GM21737 (cell line): Measurements from ENCODE around the gene RNU6-1.
A peak's percentile ranks its signal among the peaks of the same experiment; 100 is the strongest.

Experiments used
- ATAC-seq: cut with Tn5 transposase; IDR thresholded peaks from one replicate; pipeline ENCODE4 v1.9.1; 2021; ENCODE audit warnings: mild to moderate bottlenecking, moderate library complexity; ENCODE audit not compliant: unreplicated experiment

Gene RNU6-1

GRCh38 chr15:67839929-67840748 lies at the start of gene RNU6-1:
Gene RNU6-1, minus strand, starts transcription at chr15:67840045.
- peak; percentile 78 for ATAC-seq

- ATAC-seq, result no peak
Observed at GRCh38 chr15:67887776-67888175, 47.9 kb upstream of the RNU6-1 start.

GRCh38 chr15:67885861-67886260 lies 46.0 kb upstream of the RNU6-1 start:
- no peak for ATAC-seq

- ATAC-seq, result no peak
Observed at GRCh38 chr15:67885175-67885523, 45.3 kb upstream of the RNU6-1 start.

- no peak for ATAC-seq
Observed at GRCh38 chr15:67884514-67885174, 44.8 kb upstream of the RNU6-1 start.

GRCh38 chr15:67884009-67884408 lies 44.2 kb upstream of the RNU6-1 start:
- ATAC-seq, result no peak

- ATAC-seq, result no peak
Observed at GRCh38 chr15:67883234-67883773, 43.5 kb upstream of the RNU6-1 start.

GRCh38 chr15:67882487-67883233 lies 42.8 kb upstream of the RNU6-1 start:
- ATAC-seq, result no peak

GRCh38 chr15:67880651-67881182 lies 40.9 kb upstream of the RNU6-1 start:
- no peak for ATAC-seq

GRCh38 chr15:67879440-67880129 lies 39.7 kb upstream of the RNU6-1 start:
- ATAC-seq, result no peak

GRCh38 chr15:67878712-67879206 lies 38.9 kb upstream of the RNU6-1 start:
- no peak for ATAC-seq

GRCh38 chr15:67873777-67874176 lies 33.9 kb upstream of the RNU6-1 start:
- ATAC-seq, result no peak

- no peak for ATAC-seq
Observed at GRCh38 chr15:67870868-67871408, 31.1 kb upstream of the RNU6-1 start.

GRCh38 chr15:67869701-67870100 lies 29.9 kb upstream of the RNU6-1 start:
- no peak for ATAC-seq

GRCh38 chr15:67865766-67866165 lies 25.9 kb upstream of the RNU6-1 start:
- ATAC-seq, result no peak

- ATAC-seq, result no peak
Observed at GRCh38 chr15:67865331-67865730, 25.5 kb upstream of the RNU6-1 start.

GRCh38 chr15:67863442-67863987 lies 23.7 kb upstream of the RNU6-1 start:
- peak; percentile 68 for ATAC-seq

- peak; percentile 24 for ATAC-seq
Observed at GRCh38 chr15:67862750-67863441, 23.1 kb upstream of the RNU6-1 start.

GRCh38 chr15:67861983-67862382 lies 22.1 kb upstream of the RNU6-1 start:
- no peak for ATAC-seq
